Nephron progenitor cell (in vitro differentiated cells): ENCODE data around the gene JARID2.

Source experiments
- DNase-seq: peaks from one replicate; pipeline ENCODE4 v3.0.0; 2021
- H3K27ac Mint-ChIP-seq: 2 replicates; pipeline ENCODE4 v1.8.0; 2021; ENCODE audit warnings: mild to moderate bottlenecking, moderate library complexity, mixed read lengths
- H3K27me3 Mint-ChIP-seq: 2 replicates; pipeline ENCODE4 v1.8.0; 2021; ENCODE audit warnings: mild to moderate bottlenecking, low read depth, mixed read lengths; ENCODE audit not compliant: poor library complexity
- H3K36me3 Mint-ChIP-seq: 2 replicates; pipeline ENCODE4 v1.8.0; 2021; ENCODE audit warnings: low read depth, mixed read lengths
- H3K4me1 Mint-ChIP-seq: 2 replicates; pipeline ENCODE4 v1.8.0; 2021; ENCODE audit warnings: mixed read lengths
- H3K4me3 Mint-ChIP-seq: 2 replicates; pipeline ENCODE4 v1.8.0; 2021; ENCODE audit warnings: mild to moderate bottlenecking, moderate library complexity, mixed read lengths
- H3K9me3 Mint-ChIP-seq: 2 replicates; pipeline ENCODE4 v1.8.0; 2021; ENCODE audit warnings: mild to moderate bottlenecking, moderate library complexity, mixed read lengths
- CTCF ChIP-seq: fragments of 200-600 bp; sonication (generic); IDR thresholded peaks from 2 replicates; pipeline ENCODE4 v1.5.0; 2021; ENCODE audit warnings: antibody characterized with exemption

The JARID2 gene

GRCh38 chr6:15369838-15370237, 124.0 kb downstream of the JARID2 start:
- Mint-ChIP-seq H3K27ac (no peak overlapping the region), H3K4me1 (peaks cover 27% of the 10 kb centered on the region), H3K9me3 (no peaks in the 10 kb centered on the region), H3K27me3 (no peaks in the 10 kb centered on the region), H3K4me3 (no peak overlapping the region), H3K36me3 (peaks cover 10% of the 10 kb centered on the region)
- TF ChIP-seq CTCF, result no peak
- no peak for DNase-seq

- TF ChIP-seq CTCF, result no peak
- H3K9me3 Mint-ChIP-seq, result no peaks in the 10 kb centered on the region
- H3K27ac Mint-ChIP-seq, result no peak overlapping the region
- H3K36me3 Mint-ChIP-seq, result peaks cover 16% of the 10 kb centered on the region
- no peaks in the 10 kb centered on the region for H3K27me3 Mint-ChIP-seq
- no peak for DNase-seq
- no peak overlapping the region for H3K4me3 Mint-ChIP-seq
- peaks cover 27% of the 10 kb centered on the region for H3K4me1 Mint-ChIP-seq
These were observed 125.1 kb downstream of the JARID2 start for GRCh38 chr6:15370733-15371671.

GRCh38 chr6:15372932-15373331, 127.1 kb downstream of the JARID2 start:
- Mint-ChIP-seq H3K27me3 (no peaks in the 10 kb centered on the region), H3K27ac (no peak overlapping the region), H3K4me1 (peaks cover 32% of the 10 kb centered on the region), H3K4me3 (no peak overlapping the region), H3K36me3 (peaks cover 22% of the 10 kb centered on the region), H3K9me3 (peaks cover 5% of the 10 kb centered on the region)
- no peak for TF ChIP-seq CTCF
- DNase-seq, result no peak

GRCh38 chr6:15374119-15374518, 128.2 kb downstream of the JARID2 start:
- Mint-ChIP-seq H3K27me3 (no peaks in the 10 kb centered on the region), H3K4me3 (no peak overlapping the region), H3K36me3 (peaks cover 13% of the 10 kb centered on the region), H3K27ac (no peak overlapping the region), H3K9me3 (peaks cover 5% of the 10 kb centered on the region), H3K4me1 (peaks cover 43% of the 10 kb centered on the region)
- no peak for TF ChIP-seq CTCF
- DNase-seq, result no peak

GRCh38 chr6:15375018-15375417, 129.1 kb downstream of the JARID2 start:
- no peak for TF ChIP-seq CTCF
- Mint-ChIP-seq H3K9me3 (peaks cover 5% of the 10 kb centered on the region), H3K36me3 (peaks cover 13% of the 10 kb centered on the region), H3K27me3 (no peaks in the 10 kb centered on the region), H3K4me3 (no peak overlapping the region), H3K27ac (no peak overlapping the region), H3K4me1 (peaks cover 44% of the 10 kb centered on the region)
- no peak for DNase-seq
